ENCODE results near the gene ADAMTS17.

Gene ADAMTS17

DNA sequence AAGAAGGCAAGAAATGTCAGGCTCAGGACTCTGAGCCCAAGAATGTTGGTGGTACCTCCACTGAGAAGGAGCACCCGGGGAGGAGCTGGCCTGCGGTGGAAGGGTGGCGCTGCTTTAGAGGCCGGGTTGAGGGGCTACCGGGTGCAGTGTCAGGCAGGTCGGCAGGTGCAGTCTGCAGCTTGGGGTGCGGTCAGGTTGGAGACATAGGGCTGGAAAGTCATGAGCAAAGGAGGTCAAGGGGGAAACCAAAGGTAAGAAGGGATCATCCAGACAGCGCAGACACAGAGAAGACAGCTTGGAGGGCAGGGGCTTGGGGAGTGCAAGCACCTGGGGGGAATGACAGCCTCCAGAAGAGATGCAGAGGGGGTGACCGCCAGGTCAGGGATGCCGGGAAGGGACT lies 334.2 kb downstream of the ADAMTS17 start:
- peak; percentile 21 for DNase-seq

DNA sequence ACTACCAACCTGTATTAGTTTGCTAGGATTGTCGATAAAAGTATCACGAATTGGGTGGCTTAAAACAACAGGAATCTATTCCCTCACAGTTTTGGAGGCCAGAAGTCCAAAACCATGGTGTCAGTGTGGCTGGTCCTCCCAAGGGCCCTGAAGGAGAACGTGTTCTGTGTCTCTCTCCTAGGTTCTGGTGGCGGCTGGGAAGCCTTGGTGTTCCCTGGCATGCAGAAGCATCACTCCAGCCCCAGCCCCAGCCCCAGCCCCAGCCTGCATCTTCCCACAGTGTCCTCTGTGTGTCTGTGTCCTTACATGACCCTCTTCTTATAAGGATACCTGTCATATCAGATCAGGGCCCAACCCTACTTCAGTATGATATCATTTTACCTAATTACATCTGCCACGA lies 336.1 kb downstream of the ADAMTS17 start:
- peak; percentile 23 for DNase-seq

DNA sequence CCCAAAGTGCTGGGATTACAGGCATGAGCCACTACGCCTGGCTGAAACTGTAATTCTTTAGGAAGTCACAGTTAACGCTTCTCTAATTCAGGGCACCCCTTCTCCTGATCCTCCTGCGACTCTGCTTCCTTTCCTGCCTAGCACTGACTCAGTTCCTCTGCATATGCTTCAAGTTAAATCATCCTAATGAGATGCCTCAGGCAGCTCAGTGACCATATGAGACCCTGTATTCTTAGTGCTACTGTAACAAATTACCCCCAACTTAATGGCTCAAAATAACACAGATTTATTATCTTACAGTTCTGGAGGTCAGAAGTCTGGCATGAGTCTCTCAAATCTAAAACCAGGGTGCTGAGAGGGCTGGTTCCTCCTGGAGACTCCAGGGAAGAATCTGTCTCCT lies 336.8 kb downstream of the ADAMTS17 start:
- DNase-seq: peak; percentile 34

DNA sequence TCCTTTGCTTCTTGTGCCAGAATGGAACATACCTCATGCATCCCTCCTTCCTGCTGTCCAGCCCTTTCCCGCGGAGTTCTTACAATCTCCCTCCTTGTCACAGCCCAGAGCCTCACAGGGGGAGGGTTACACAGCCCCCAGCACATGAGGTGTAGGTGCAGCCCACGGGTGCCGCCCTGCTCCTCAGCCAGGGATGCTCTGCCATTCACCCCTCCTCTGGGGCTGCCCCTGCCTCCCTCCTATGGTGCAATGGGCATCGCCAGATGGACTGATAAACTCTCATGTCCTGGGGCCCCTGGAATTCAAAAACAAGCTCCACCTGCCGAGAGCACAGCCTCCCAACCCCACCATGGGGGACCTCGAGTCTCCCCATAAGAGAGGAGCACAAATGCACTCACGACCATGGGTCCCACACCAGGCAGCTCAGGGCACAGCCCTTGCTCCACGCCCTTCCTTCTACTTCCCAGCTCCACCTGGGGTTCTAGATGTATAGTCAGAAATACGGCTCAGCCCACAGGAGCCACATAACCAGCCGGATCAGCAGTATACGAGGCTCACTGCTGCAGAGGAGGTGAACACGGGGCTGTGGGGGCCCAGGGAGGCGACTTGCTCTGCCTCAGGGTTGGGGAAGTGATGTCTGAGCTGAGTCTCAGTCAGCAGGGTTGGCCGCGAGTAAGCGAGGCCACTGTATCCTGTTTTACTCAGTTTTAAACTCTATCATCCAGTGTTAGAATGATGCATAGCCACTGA lies 338.8 kb downstream of the ADAMTS17 start:
- DNase-seq: peak; percentile 42

DNA sequence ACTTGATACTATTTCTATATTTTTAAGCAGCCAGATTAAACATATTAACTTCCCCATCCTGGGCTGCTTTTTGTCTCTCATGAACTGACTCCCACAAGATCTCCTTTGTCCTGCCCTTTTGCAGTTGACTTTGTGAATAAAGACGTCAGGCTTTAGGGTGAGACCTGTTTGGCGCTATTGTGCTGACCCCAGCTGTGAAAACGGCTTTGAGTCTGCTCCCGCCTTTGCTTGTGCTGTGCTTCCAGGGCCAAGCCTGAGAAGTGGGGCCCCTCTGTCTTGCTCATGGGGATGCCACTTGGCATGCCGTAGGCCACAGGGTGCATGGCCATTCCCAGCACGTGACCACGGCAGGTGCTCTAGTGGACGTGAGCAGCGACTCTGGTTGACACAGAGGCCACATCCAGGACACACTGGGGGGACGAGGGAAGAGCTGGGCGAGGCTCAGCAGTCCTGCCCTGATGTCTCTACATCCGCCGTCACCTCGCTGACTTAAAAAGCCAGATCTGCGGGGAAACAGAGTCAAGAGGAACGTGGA lies 339.6 kb downstream of the ADAMTS17 start:
- DNase-seq: peak; percentile 48

- peak; percentile 27 for DNase-seq
These were observed 340.4 kb downstream of the ADAMTS17 start for GRCh38 chr15:100001405-100001804.

DNA sequence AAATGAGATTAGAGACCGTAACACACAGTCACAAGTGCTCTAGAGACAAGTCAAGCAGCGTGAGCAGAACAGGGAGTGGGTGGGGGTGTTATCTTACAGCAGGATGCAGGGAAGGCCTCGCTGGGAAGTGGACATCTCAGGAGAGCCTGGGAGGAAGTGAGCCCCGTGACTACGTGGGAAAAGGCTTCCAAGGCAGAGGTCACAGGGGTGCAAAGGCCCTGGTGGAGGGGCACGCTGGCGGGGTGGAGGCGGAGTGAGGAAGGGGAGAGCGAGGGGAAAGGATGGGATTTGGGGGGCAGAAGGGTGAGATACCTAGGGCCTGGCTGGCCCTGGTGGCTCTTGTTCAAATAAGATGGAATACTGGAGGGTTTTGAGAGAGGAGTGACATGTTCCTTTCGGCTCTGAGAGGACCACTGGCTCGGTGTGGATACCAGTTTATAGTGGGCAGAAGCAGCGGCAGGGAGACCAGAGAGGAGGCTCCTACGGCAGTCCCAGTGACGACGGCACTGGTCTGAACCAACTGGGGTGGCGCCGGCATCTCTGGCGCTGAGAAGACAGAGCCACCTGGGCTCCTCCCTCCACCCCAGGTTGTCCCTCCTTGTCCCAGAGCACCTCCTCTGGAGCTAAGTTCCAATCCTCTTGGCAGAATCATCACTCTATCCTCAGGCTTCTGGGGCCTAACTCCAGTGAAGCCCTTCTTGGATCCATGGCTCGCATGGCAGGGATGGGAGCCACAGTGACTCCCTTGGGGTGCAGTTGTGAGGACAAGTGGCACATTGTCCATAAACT lies 342.3 kb downstream of the ADAMTS17 start:
- peak; percentile 45 for DNase-seq

- DNase-seq: peak; percentile 93
These were observed 343.1 kb downstream of the ADAMTS17 start for GRCh38 chr15:99998661-99999101.

- DNase-seq: no peak
These were observed 344.6 kb downstream of the ADAMTS17 start for GRCh38 chr15:99997112-99997651.

- DNase-seq: peak; percentile 40
These were observed 345.1 kb downstream of the ADAMTS17 start for GRCh38 chr15:99996660-99997059.

DNA sequence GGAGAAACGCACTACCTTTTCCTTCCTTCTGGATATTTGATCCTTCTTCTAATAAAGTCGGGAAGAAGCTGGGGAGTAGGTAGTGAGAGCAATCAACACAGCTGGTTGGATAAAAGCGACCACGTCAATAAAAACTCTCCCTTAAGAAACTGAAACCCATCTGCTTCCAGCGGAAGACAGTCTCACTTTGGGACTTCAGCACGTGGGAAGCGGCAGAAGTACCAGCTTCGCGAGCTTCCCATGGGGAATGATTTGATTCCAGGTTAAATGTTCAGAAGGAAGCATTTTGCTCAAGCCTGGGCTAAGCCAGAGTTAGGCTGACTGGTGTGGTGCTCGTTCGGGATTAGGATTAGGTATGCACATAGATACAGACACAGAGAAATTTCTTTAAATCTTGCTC lies 346.2 kb downstream of the ADAMTS17 start:
- DNase-seq: no peak

- DNase-seq: peak; percentile 47
These were observed 346.9 kb downstream of the ADAMTS17 start for GRCh38 chr15:99994849-99995248.

DNA sequence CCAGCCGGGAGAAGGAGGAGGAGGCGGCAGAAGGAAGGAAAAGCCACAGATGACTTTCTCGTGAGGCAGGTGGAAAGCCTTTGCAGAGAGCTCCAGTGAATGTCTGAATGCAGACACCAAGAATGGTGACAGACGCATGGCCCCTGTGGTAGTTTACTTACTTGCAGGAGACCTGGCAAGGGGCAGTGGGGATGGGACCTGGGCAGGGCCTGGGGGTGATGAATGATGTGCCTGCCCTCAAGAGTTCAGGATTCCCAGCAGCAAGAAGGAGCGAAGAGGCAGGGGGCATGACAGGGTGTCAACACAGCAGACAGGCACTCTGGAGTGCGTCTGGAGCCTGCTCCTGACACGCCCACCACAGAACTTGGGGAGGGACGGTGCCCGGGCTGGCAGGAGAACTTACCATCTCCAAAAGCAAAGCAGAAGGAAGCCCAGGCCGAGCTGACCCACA lies 348.1 kb downstream of the ADAMTS17 start:
- peak; percentile 55 for DNase-seq

GRCh38 chr15:99993262-99993661 lies 348.5 kb downstream of the ADAMTS17 start:
- DNase-seq: no peak

- DNase-seq: peak; percentile 33
These were observed 349.1 kb downstream of the ADAMTS17 start for GRCh38 chr15:99992611-99993231.

DNA sequence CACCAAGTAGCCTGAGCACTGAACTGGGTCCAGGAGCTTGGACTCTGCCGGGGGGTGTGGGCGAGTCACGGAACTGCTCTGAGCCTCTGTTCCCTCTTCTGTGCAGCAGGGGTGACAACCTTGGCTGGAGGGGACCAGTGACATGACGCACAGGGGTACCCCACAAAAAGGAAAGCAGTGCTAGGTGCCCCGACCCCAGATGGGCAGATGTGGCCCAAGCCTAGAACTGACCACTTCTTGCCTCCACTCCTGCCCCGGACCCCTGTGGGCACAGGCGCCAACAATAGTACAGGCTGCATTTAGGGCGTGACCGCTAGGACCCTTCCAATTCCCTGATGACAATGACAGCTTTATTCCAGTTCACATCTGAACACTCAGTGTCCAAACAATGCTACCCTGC lies 352.7 kb downstream of the ADAMTS17 start:
- DNase-seq: no peak

DNA sequence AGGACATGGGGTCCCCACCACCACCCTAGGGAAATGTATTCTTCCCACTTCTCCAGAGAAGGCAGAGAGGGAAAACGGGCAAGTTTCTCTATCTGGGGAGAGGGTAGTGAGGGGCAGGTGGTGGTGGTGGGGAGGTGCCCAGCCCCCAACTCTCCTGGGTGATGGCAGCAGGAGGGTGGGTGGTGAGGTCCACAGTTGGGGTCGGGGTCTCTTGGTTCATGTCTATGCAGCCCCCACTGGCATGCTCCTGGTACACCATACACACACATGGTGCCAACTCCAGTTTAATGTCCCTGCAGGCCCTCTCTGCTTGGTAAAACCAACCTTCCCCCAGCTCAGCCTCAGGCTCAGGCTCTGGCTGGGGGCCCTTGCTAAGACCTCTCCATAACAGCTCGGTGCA lies 354.1 kb downstream of the ADAMTS17 start:
- DNase-seq: no peak

DNA sequence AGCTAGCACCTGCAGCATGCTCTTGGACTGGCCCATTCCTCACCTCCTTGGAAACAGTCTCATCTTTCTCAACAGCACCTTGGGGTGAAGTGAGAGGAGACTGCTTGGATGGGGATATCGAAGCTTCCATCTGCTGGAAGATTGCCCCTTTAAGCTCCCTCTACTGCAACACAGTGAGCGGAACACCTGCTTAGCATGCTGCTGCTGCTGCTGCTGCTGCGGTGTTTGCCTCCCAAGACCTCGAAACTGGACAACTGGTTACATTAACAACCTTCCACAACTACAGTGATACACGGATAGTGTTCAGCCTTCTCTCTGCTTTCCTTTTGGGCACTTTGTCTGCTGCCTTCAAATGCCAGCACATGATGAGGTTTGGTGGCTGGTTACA lies 354.7 kb downstream of the ADAMTS17 start:
- DNase-seq: no peak

DNA sequence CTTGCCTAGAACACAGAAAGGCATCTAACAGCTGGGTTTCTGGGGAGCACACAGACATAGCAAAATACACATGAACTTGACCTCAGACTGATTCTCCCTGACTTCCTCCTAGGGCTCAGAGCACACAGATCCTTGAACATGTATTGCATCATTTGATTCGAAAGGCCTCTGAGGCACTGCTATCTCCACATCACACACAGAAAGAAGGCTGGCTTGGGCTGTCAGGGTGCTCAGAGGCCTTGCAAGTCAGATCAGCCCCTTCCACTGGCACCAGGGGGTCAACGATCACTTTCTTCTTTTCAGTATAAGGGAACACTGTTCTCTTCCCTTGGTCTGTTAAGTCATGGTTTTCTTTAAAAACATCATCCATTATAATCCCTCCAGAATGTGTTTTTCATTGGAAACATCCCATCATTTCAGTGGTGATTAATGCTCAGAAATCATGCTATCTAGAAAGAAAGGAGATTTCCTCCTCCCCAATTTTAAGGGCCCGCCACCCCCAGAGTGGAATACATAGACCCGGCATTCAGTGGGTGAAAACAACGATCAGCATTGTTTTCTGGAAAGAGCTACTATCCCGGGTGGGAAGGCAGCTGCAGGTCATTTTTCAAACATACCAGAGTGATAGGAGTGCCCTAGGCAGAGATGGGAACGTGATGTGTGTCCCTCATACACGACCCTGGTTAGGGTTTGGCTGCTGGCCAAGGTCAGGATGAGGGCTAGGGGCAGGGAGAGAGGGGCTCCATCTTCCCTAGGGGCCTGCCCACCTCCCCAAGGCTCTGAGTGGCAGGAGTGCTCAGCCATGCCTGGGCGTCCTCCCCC lies 355.3 kb downstream of the ADAMTS17 start:
- no peak for DNase-seq

- no peak for DNase-seq
These were observed 355.9 kb downstream of the ADAMTS17 start for GRCh38 chr15:99985878-99986277.

GRCh38 chr15:99984491-99985243 lies 357.1 kb downstream of the ADAMTS17 start:
- DNase-seq: no peak
